K562 (cell line): ENCODE measurements around the gene RASSF3. TPM values are rescaled to one million over a fixed set of nuclear protein-coding genes. Genes with fewer than 3 reads are reported as not detected.
A peak's percentile ranks its signal among the peaks of the same experiment; 100 is the strongest.

Experiments used
- ADNP ChIP-seq: fragments of 200-800 bp; sonication (Bioruptor generic); IDR thresholded peaks from 2 replicates; pipeline ENCODE4 v1.6.1; 2016; ENCODE audit warnings: missing genetic modification characterization, missing compliant biosample characterization
- ELF1 ChIP-seq: fragments of 200-800 bp; sonication (Bioruptor generic); IDR thresholded peaks from 2 replicates; pipeline ENCODE4 v1.6.1; 2016; ENCODE audit warnings: missing genetic modification characterization, missing compliant biosample characterization
- HDAC6 ChIP-seq: IDR thresholded peaks from 2 replicates; pipeline ENCODE4 v1.6.1; 2012; ENCODE audit warnings: low read depth, mild to moderate bottlenecking, control low read depth, inconsistent platforms, low read length, moderate library complexity
- MAFK ChIP-seq: IDR thresholded peaks from 2 replicates; pipeline ENCODE4 v1.6.1; 2011; ENCODE audit warnings: low read length, improper control_type of control experiment
- NEUROD1 ChIP-seq: fragments of 150-350 bp; IDR thresholded peaks from 2 replicates; pipeline ENCODE4 v1.6.1; 2014; ENCODE audit warnings: borderline replicate concordance, low read length, low read depth; ENCODE audit not compliant: partially characterized antibody
- PKNOX1 ChIP-seq: fragments of 450-650 bp; IDR thresholded peaks from 2 replicates; pipeline ENCODE4 v1.6.1; 2016
- RBFOX2 ChIP-seq: fragments of 200-400 bp; formaldehyde crosslinking; IDR thresholded peaks from 2 replicates; pipeline ENCODE4 v1.6.1; 2017; ENCODE audit warnings: low read depth, mild to moderate bottlenecking, low read length, moderate library complexity
- RERE ChIP-seq: sonication (generic); formaldehyde crosslinking; IDR thresholded peaks from 2 replicates; pipeline ENCODE4 v1.8.0; 2023; ENCODE audit warnings: missing genetic modification reagents, mild to moderate bottlenecking, borderline replicate concordance
- TGIF2 ChIP-seq: sonication (generic); formaldehyde crosslinking; IDR thresholded peaks from 2 replicates; pipeline ENCODE4 v1.8.1; 2022; ENCODE audit warnings: mild to moderate bottlenecking, missing genetic modification reagents, moderate library complexity
- TSC22D4 ChIP-seq: fragments of 450-650 bp; IDR thresholded peaks from 2 replicates; pipeline ENCODE4 v1.6.1; 2016; ENCODE audit warnings: missing genetic modification characterization, missing biosample characterization, control low read depth
- ZNF318 ChIP-seq, 2 experiments: fragments of 450-650 bp; IDR thresholded peaks; 2 replicates each; pipeline ENCODE4 v1.6.1; 2016; ENCODE audit warnings: mild to moderate bottlenecking in 2 of 2, borderline replicate concordance in 1 of 2, low read depth in 1 of 2, moderate library complexity in 1 of 2
- ZNF586 ChIP-seq: fragments of 450-650 bp; formaldehyde crosslinking; conservative IDR thresholded peaks from 2 replicates; pipeline ENCODE4 v1.4.0; 2020; ENCODE audit warnings: mild to moderate bottlenecking, moderate library complexity
- polyA plus RNA-seq, 8 experiments: library from polyadenylated mRNA; depleted of rRNA in 4 of 8; stranded (reverse) in 5 of 8; unstranded in 3 of 8; fragments of >200 nt; fragmentation: Nextera tagmentation in 2 of 8; fragmentation: Illumina TruSeq in 1 of 8; extraction: Ambion mirVana in 2 of 8; extraction: Trizol in 1 of 8; gene quantifications; 2 replicates each; pipeline versions ENCODE4 v1.2.1 to v1.2.3, GENCODE V29; 2011 to 2014; ENCODE audit warnings: inconsistent platforms in 1 of 8, missing spikeins in 1 of 8
- total RNA-seq, 7 experiments: library from RNA; depleted of rRNA in 6 of 7; stranded (reverse); fragments of >200 nt in 6 of 7; fragmentation: Illumina TruSeq in 2 of 7; extraction: Trizol in 2 of 7; gene quantifications; 2 replicates each; pipeline versions ENCODE4 v1.2.1 to v1.2.3, GENCODE V29; 2011 to 2021; ENCODE audit warnings: low replicate concordance in 1 of 7

RASSF3 gene
- total and polyA plus RNA-seq, 9 of the 15 experiments (the other 6 are each of a cell fraction or from before 2014, with no cell fraction given): 3.7 to 39.2 (median 20.2) TPM

- TF ChIP-seq TGIF2 (CRISPR knock-in tag): no peak
- TF ChIP-seq RERE (CRISPR knock-in tag): no peak
- TF ChIP-seq RBFOX2: peak; percentile 10; the same call in 1 of the 2 replicates
- no peak for TF ChIP-seq ZNF586 (CRISPR knock-in tag)
- TF ChIP-seq NEUROD1: no peak
- TF ChIP-seq PKNOX1: peak; percentile 19; the same call in 1 of the 2 replicates
- TF ChIP-seq TSC22D4 (tag): no peak
- TF ChIP-seq ELF1: no peak
- no peak for TF ChIP-seq HDAC6
- no peak for TF ChIP-seq ZNF318 (IDR thresholded peaks at IDR 0.05; ENCODE audit: borderline replicate concordance in 1 of 2, low read depth in 1 of 2)
- TF ChIP-seq ADNP (tag): no peak; the same call in 1 of the 2 replicates
- no peak for TF ChIP-seq MAFK
Measured at GRCh38 chr12:64608901-64609535, 1.3 kb upstream of the RASSF3 start (continued).
